ENCODE measurements around the gene PRKD1. TPM values are rescaled to one million over a fixed set of nuclear protein-coding genes. Genes with fewer than 3 reads are reported as not detected.

The PRKD1 gene
- total RNA-seq, 1 experiment from 2014 or later, result 0.36 TPM

GRCh38 chr14:29740491-29740890 is 187.2 kb downstream of the PRKD1 start:
- ChIA-PET POLR2A (no interaction called here), CTCF (no interaction called here)
- Histone ChIP-seq H3K4me1 (no peaks in the 10 kb centered on the region), H3K9me3 (no peaks in the 10 kb centered on the region), H3K36me3 (ENCODE audit: control insufficient read depth, insufficient read depth, low read length) (no peaks in the 10 kb centered on the region), H3K4me3 (ENCODE audit: low read depth, low read length) (no peak overlapping the region), H3K27me3 (replicated peaks; ENCODE audit: control insufficient read depth, insufficient read depth, low read length) (no peaks in the 10 kb centered on the region)
- no TSS peak for BruUV-seq (replicated peaks)
- no peak for TF ChIP-seq CTCF (IDR thresholded peaks at IDR 0.05; ENCODE audit: insufficient read depth in 1 of 2, low read depth in 1 of 2, low read length in 1 of 2, severe bottlenecking in 1 of 2, unreplicated experiment in 1 of 2)
- intact Hi-C loops (cut with micrococcal nuclease; ENCODE audit: unreplicated experiment), result no loop called here
- Mint-ChIP-seq H3K36me3 (ENCODE audit: insufficient read depth, unreplicated experiment) (no peaks in the 10 kb centered on the region), H3K27ac (ENCODE audit: unreplicated experiment) (no peak overlapping the region), H3K4me3 (ENCODE audit: unreplicated experiment) (no peak overlapping the region), H3K4me1 (ENCODE audit: low read depth, unreplicated experiment) (no peaks in the 10 kb centered on the region), H3K9me3 (ENCODE audit: unreplicated experiment) (no peaks in the 10 kb centered on the region), H3K27me3 (ENCODE audit: insufficient read depth, unreplicated experiment) (peaks cover 9% of the 10 kb centered on the region)
- DNase-seq, result no peak

GRCh38 chr14:29738950-29739349 is 188.7 kb downstream of the PRKD1 start:
- H3K9me3 Mint-ChIP-seq (ENCODE audit: unreplicated experiment), result no peaks in the 10 kb centered on the region
- intact Hi-C loops (cut with micrococcal nuclease; ENCODE audit: unreplicated experiment), result no loop called here
- H3K9me3 ChIP-seq, result no peaks in the 10 kb centered on the region
- no peaks in the 10 kb centered on the region for H3K4me1 ChIP-seq
- H3K36me3 Mint-ChIP-seq (ENCODE audit: insufficient read depth, unreplicated experiment), result no peaks in the 10 kb centered on the region
- BruUV-seq (replicated peaks), result no TSS peak
- peaks cover 4% of the 10 kb centered on the region for H3K27me3 Mint-ChIP-seq (ENCODE audit: insufficient read depth, unreplicated experiment)
- no peak for TF ChIP-seq CTCF (IDR thresholded peaks at IDR 0.05; ENCODE audit: insufficient read depth in 1 of 2, low read depth in 1 of 2, low read length in 1 of 2, severe bottlenecking in 1 of 2, unreplicated experiment in 1 of 2)
- ChIA-PET POLR2A (no interaction called here), CTCF (interaction anchor here (0.7 kb wide), 1 partner anchor 462 kb away, joined by 3 read pairs; no protein-coding TSS in a partner anchor)
- no peak overlapping the region for H3K4me3 ChIP-seq (ENCODE audit: low read depth, low read length)
- DNase-seq, result no peak
- no peaks in the 10 kb centered on the region for H3K4me1 Mint-ChIP-seq (ENCODE audit: low read depth, unreplicated experiment)
- no peaks in the 10 kb centered on the region for H3K27me3 ChIP-seq (replicated peaks; ENCODE audit: control insufficient read depth, insufficient read depth, low read length)
- no peaks in the 10 kb centered on the region for H3K36me3 ChIP-seq (ENCODE audit: control insufficient read depth, insufficient read depth, low read length)
- no peak overlapping the region for H3K27ac Mint-ChIP-seq (ENCODE audit: unreplicated experiment)
- H3K4me3 Mint-ChIP-seq (ENCODE audit: unreplicated experiment), result no peak overlapping the region

- no peak for DNase-seq
- no peaks in the 10 kb centered on the region for H3K27me3 Mint-ChIP-seq (ENCODE audit: insufficient read depth, unreplicated experiment)
- CTCF ChIA-PET, result no interaction called here
- no peaks in the 10 kb centered on the region for H3K9me3 Mint-ChIP-seq (ENCODE audit: unreplicated experiment)
- POLR2A ChIA-PET, result no interaction called here
- BruUV-seq (replicated peaks), result no TSS peak
- H3K9me3 ChIP-seq, result no peaks in the 10 kb centered on the region
- H3K36me3 Mint-ChIP-seq (ENCODE audit: insufficient read depth, unreplicated experiment), result no peaks in the 10 kb centered on the region
- no peak overlapping the region for H3K4me3 ChIP-seq (ENCODE audit: low read depth, low read length)
- H3K4me3 Mint-ChIP-seq (ENCODE audit: unreplicated experiment), result no peak overlapping the region
- H3K27ac Mint-ChIP-seq (ENCODE audit: unreplicated experiment), result no peak overlapping the region
- H3K4me1 Mint-ChIP-seq (ENCODE audit: low read depth, unreplicated experiment), result no peaks in the 10 kb centered on the region
- intact Hi-C loops (cut with micrococcal nuclease; ENCODE audit: unreplicated experiment), result no loop called here
- no peaks in the 10 kb centered on the region for H3K36me3 ChIP-seq (ENCODE audit: control insufficient read depth, insufficient read depth, low read length)
- TF ChIP-seq CTCF (IDR thresholded peaks at IDR 0.05; ENCODE audit: insufficient read depth in 1 of 2, low read depth in 1 of 2, low read length in 1 of 2, severe bottlenecking in 1 of 2, unreplicated experiment in 1 of 2), result no peak
- no peaks in the 10 kb centered on the region for H3K27me3 ChIP-seq (replicated peaks; ENCODE audit: control insufficient read depth, insufficient read depth, low read length)
- H3K4me1 ChIP-seq, result no peaks in the 10 kb centered on the region
Measured at GRCh38 chr14:29738056-29738455, 189.6 kb downstream of the PRKD1 start.
